LoVo (cell line): ENCODE data around the gene UBAC1.
"Not testable (repeated sequence)": the region's sequence is repeated elsewhere in the genome, so short reads cannot be mapped to it uniquely, and the experiment has no call there.

Experiments
- DNase-seq: peaks from one replicate; pipeline ENCODE4 v3.0.0-alpha.2; 2016; ENCODE audit warnings: low spot score

The UBAC1 gene

GRCh38 chr9:135959814-135960213 lies 1.4 kb downstream of the UBAC1 start:
- no peak for DNase-seq

- no peak for DNase-seq
These were observed 2.7 kb downstream of the UBAC1 start for GRCh38 chr9:135958485-135958884.

- DNase-seq, result no peak
These were observed 3.7 kb downstream of the UBAC1 start for GRCh38 chr9:135957431-135957830.

- DNase-seq, result no peak
These were observed 4.4 kb downstream of the UBAC1 start for GRCh38 chr9:135956802-135957174.

- no peak for DNase-seq
These were observed 5.0 kb downstream of the UBAC1 start for GRCh38 chr9:135955934-135956801.

- DNase-seq, result no peak
These were observed 8.4 kb downstream of the UBAC1 start for GRCh38 chr9:135952664-135953206.

- DNase-seq, result no peak
These were observed 9.1 kb downstream of the UBAC1 start for GRCh38 chr9:135951889-135952663.

GRCh38 chr9:135951310-135951709 lies 9.9 kb downstream of the UBAC1 start:
- DNase-seq, result not testable (repeated sequence)

GRCh38 chr9:135950841-135951240 lies 10.3 kb downstream of the UBAC1 start:
- DNase-seq, result not testable (repeated sequence)

- no peak for DNase-seq
These were observed 11.0 kb downstream of the UBAC1 start for GRCh38 chr9:135950135-135950682.

GRCh38 chr9:135949501-135950134 lies 11.6 kb downstream of the UBAC1 start:
- DNase-seq, result no peak

- no peak for DNase-seq
These were observed 12.2 kb downstream of the UBAC1 start for GRCh38 chr9:135948968-135949367.

GRCh38 chr9:135948446-135948845 lies 12.7 kb downstream of the UBAC1 start:
- DNase-seq, result no peak

GRCh38 chr9:135947582-135947981 lies 13.6 kb downstream of the UBAC1 start:
- no peak for DNase-seq

GRCh38 chr9:135947105-135947504 lies 14.1 kb downstream of the UBAC1 start:
- DNase-seq, result not testable (repeated sequence)

- no peak for DNase-seq
These were observed 14.7 kb downstream of the UBAC1 start for GRCh38 chr9:135946392-135946994.

GRCh38 chr9:135945969-135946368 lies 15.2 kb downstream of the UBAC1 start:
- DNase-seq, result no peak

GRCh38 chr9:135944444-135945252 lies 16.5 kb downstream of the UBAC1 start:
- DNase-seq, result no peak

- DNase-seq, result not testable (repeated sequence)
These were observed 17.6 kb downstream of the UBAC1 start for GRCh38 chr9:135943604-135944003.

- DNase-seq, result no peak
These were observed 19.7 kb downstream of the UBAC1 start for GRCh38 chr9:135941288-135941995.
